H1 (cell line): ENCODE data around the gene CCNY. TPM values are rescaled to one million over a fixed set of nuclear protein-coding genes. Genes with fewer than 3 reads are reported as not detected.

Source experiments
- CTCF ChIA-PET: fragments of 300-600 bp; sonication (Branson Sonifier 250); formaldehyde crosslinking; loops from one replicate; lab custom pipeline; 2021; ENCODE audit not compliant: partially characterized antibody; lab: Charles Lee
- POLR2A ChIA-PET: fragments of 300-600 bp; sonication (Branson Sonifier 250); formaldehyde crosslinking; loops from one replicate; lab custom pipeline; 2021; ENCODE audit warnings: inconsistent platforms; ENCODE audit not compliant: partially characterized antibody; lab: Charles Lee
- DNase-seq, 2 experiments: peaks; one replicate each; pipeline versions ENCODE4 v3.0.0 to v3.0.0-alpha.2; 2010 to 2022; ENCODE audit warnings: low spot score in 2 of 2, low read depth in 1 of 2, mixed read lengths in 1 of 2
- FAIRE-seq: peaks from 2 replicates; lab custom pipeline; 2011; peaks lifted over from hg19 to GRCh38; lab: Jason Lieb, UNC
- H2AFZ ChIP-seq: 2 replicates; pipeline ENCODE4 v1.8.1; 2012; ENCODE audit warnings: low read length, inconsistent platforms
- H2AK5ac ChIP-seq: 2 replicates; pipeline ENCODE4 v1.6.1; 2013; ENCODE audit warnings: low read depth, low read length
- H2BK120ac ChIP-seq: replicated peaks from 2 replicates; pipeline ENCODE3; 2013; ENCODE audit warnings: low read depth, low read length, inconsistent platforms
- H2BK12ac ChIP-seq: 2 replicates; pipeline ENCODE4 v1.6.1; 2013; ENCODE audit warnings: low read depth, low read length
- H2BK15ac ChIP-seq: 2 replicates; pipeline ENCODE4 v1.6.1; 2013; ENCODE audit warnings: low read length
- H2BK20ac ChIP-seq: 2 replicates; pipeline ENCODE4 v1.6.1; 2013; ENCODE audit warnings: low read length
- H2BK5ac ChIP-seq: 2 replicates; pipeline ENCODE4 v1.6.1; 2013; ENCODE audit warnings: low read depth, low read length
- H3K14ac ChIP-seq: 2 replicates; pipeline ENCODE4 v1.6.1; 2013; ENCODE audit warnings: inconsistent platforms; ENCODE audit not compliant: insufficient read length
- H3K18ac ChIP-seq: 2 replicates; pipeline ENCODE4 v1.6.1; 2013; ENCODE audit warnings: low read length; ENCODE audit errors: extremely low read depth
- H3K23ac ChIP-seq: 2 replicates; pipeline ENCODE4 v1.6.1; 2013; ENCODE audit warnings: inconsistent platforms; ENCODE audit not compliant: insufficient read length
- H3K23me2 ChIP-seq: 2 replicates; pipeline ENCODE4 v1.6.1; 2013; ENCODE audit warnings: low read depth, low read length
- H3K27ac ChIP-seq: 2 replicates; pipeline ENCODE4 v1.6.1; 2011; ENCODE audit warnings: low read depth, low read length, inconsistent platforms
- H3K27me3 ChIP-seq, 4 experiments: replicated peaks in 1 of 4; 1 replicate in 1 of 4; 2 replicates in 3 of 4; pipeline versions ENCODE4 v1.6.1 to v1.8.1; 2011 to 2013; ENCODE audit warnings: low read length in 3 of 4, mild to moderate bottlenecking in 3 of 4, inconsistent platforms in 2 of 4, mixed read lengths in 2 of 4, moderate library complexity in 1 of 4; ENCODE audit not compliant: control insufficient read depth in 3 of 4, insufficient read depth in 3 of 4; ENCODE audit errors: extremely low read depth in 1 of 4
- H3K36me3 ChIP-seq, 4 experiments: 2 replicates each; pipeline versions ENCODE4 v1.6.1 to v1.8.1; 2011 to 2013; ENCODE audit warnings: mild to moderate bottlenecking in 4 of 4, low read length in 3 of 4, moderate library complexity in 2 of 4, control low read depth in 1 of 4, inconsistent platforms in 1 of 4; ENCODE audit not compliant: insufficient read depth in 4 of 4, control insufficient read depth in 2 of 4
- H3K4ac ChIP-seq: replicated peaks from 2 replicates; pipeline ENCODE3; 2013; ENCODE audit warnings: low read length, low read depth, mixed read lengths, inconsistent platforms; ENCODE audit not compliant: insufficient read length
- H3K4me1 ChIP-seq, 4 experiments: replicated peaks in 1 of 4; 1 replicate in 1 of 4; 2 replicates in 3 of 4; pipeline versions ENCODE4 v1.6.1 to v1.8.1; 2011 to 2013; ENCODE audit warnings: low read length in 3 of 4, inconsistent platforms in 2 of 4, mixed read lengths in 1 of 4; ENCODE audit not compliant: insufficient read depth in 4 of 4, control insufficient read depth in 3 of 4
- H3K4me2 ChIP-seq, 2 experiments: 2 replicates each; pipeline versions ENCODE4 v1.6.1 to v1.8.1; 2011 to 2013; ENCODE audit warnings: low read depth in 2 of 2, low read length in 2 of 2, control low read depth in 1 of 2, inconsistent platforms in 1 of 2, mild to moderate bottlenecking in 1 of 2; ENCODE audit not compliant: insufficient read depth in 1 of 2
- H3K4me3 ChIP-seq, 4 experiments: fragments of 200-600, 300-600 bp in 1 of 4; sonication (generic), shearing (Covaris generic), sonication (Bioruptor Twin) in 1 of 4; 2 replicates each; pipeline versions ENCODE4 v1.5.1 to v1.8.1; 2011 to 2016; ENCODE audit warnings: low read length in 4 of 4, low read depth in 3 of 4, control low read depth in 2 of 4, inconsistent platforms in 2 of 4, mild to moderate bottlenecking in 2 of 4, mixed read lengths in 1 of 4, moderate library complexity in 1 of 4; ENCODE audit not compliant: insufficient read depth in 2 of 4; ENCODE audit errors: extremely low read depth in 1 of 4
- H3K56ac ChIP-seq: replicated peaks from 2 replicates; pipeline ENCODE3; 2013; ENCODE audit warnings: low read depth, mild to moderate bottlenecking, mixed read lengths, low read length, inconsistent platforms; ENCODE audit not compliant: insufficient read length
- H3K79me1 ChIP-seq: 2 replicates; pipeline ENCODE4 v1.6.1; 2013; ENCODE audit warnings: low read depth, low read length, control low read depth
- H3K79me2 ChIP-seq, 2 experiments: 2 replicates each; pipeline versions ENCODE4 v1.6.1 to v1.8.1; 2012 to 2013; ENCODE audit warnings: low read length in 2 of 2, mild to moderate bottlenecking in 2 of 2, inconsistent platforms in 1 of 2; ENCODE audit not compliant: insufficient read depth in 2 of 2, control insufficient read depth in 1 of 2
- H3K9ac ChIP-seq, 4 experiments: replicated peaks in 1 of 4; 1 replicate in 1 of 4; 2 replicates in 3 of 4; pipeline versions ENCODE4 v1.6.1 to v1.8.1; 2011 to 2013; ENCODE audit warnings: low read depth in 3 of 4, low read length in 3 of 4, control low read depth in 2 of 4, mild to moderate bottlenecking in 2 of 4, moderate library complexity in 2 of 4, inconsistent platforms in 1 of 4; ENCODE audit errors: extremely low read depth in 1 of 4
- H3K9me3 ChIP-seq, 2 experiments: 2 replicates each; pipeline versions ENCODE4 v1.6.1 to v1.8.1; 2012 to 2013; ENCODE audit warnings: mild to moderate bottlenecking in 2 of 2, moderate library complexity in 2 of 2, control low read depth in 1 of 2, inconsistent platforms in 1 of 2, low read depth in 1 of 2, low read length in 1 of 2, mixed read lengths in 1 of 2; ENCODE audit not compliant: insufficient read depth in 2 of 2
- H4K20me1 ChIP-seq, 2 experiments: replicated peaks in 1 of 2; 2 replicates each; pipeline versions ENCODE3 to v1.8.1; 2011 to 2013; ENCODE audit warnings: inconsistent platforms in 2 of 2, low read length in 2 of 2, mild to moderate bottlenecking in 1 of 2; ENCODE audit not compliant: insufficient read depth in 2 of 2, control insufficient read depth in 1 of 2
- H4K5ac ChIP-seq: 2 replicates; pipeline ENCODE4 v1.6.1; 2013; ENCODE audit warnings: low read length, low read depth, mixed read lengths, inconsistent platforms; ENCODE audit not compliant: insufficient read length
- H4K8ac ChIP-seq: 2 replicates; pipeline ENCODE4 v1.8.0; 2013; ENCODE audit warnings: mild to moderate bottlenecking, moderate library complexity, low read length, inconsistent platforms; ENCODE audit not compliant: insufficient read depth; ENCODE audit errors: extremely low read depth
- H4K91ac ChIP-seq: replicated peaks from 2 replicates; pipeline ENCODE3; 2013; ENCODE audit warnings: low read length, mixed read lengths, inconsistent platforms; ENCODE audit not compliant: insufficient read length
- CBX5 ChIP-seq: fragments of 300-800, 300-1000 bp; sonication (generic); IDR thresholded peaks from 2 replicates; pipeline ENCODE4 v1.7.1; 2016; ENCODE audit warnings: antibody characterized with exemption, low read length, low read depth
- EGR1 ChIP-seq: IDR thresholded peaks from 2 replicates; pipeline ENCODE4 v1.6.1; 2011; ENCODE audit warnings: low read depth, low read length, borderline replicate concordance
- KDM1A ChIP-seq: fragments of 200-600, 300-600 bp; sonication (generic); IDR thresholded peaks from 2 replicates; pipeline ENCODE4 v1.7.1; 2016; ENCODE audit warnings: mild to moderate bottlenecking, low read length, borderline replicate concordance
- MAX ChIP-seq: IDR thresholded peaks from 2 replicates; pipeline ENCODE4 v1.6.1; 2012; ENCODE audit warnings: inconsistent platforms
- RXRA ChIP-seq: IDR thresholded peaks from 2 replicates; pipeline ENCODE4 v1.6.1; 2011; ENCODE audit warnings: low read depth, mild to moderate bottlenecking, low read length, moderate library complexity; ENCODE audit not compliant: insufficient read depth
- SP1 ChIP-seq: IDR thresholded peaks from 2 replicates; pipeline ENCODE4 v1.6.1; 2011; ENCODE audit warnings: low read depth, low read length
- SP2 ChIP-seq: IDR thresholded peaks from 2 replicates; pipeline ENCODE4 v1.6.1; 2012; ENCODE audit warnings: mild to moderate bottlenecking, low read length, inconsistent platforms
- YY1 ChIP-seq: IDR thresholded peaks from 2 replicates; pipeline ENCODE4 v1.6.1; 2011; ENCODE audit warnings: low read depth, mild to moderate bottlenecking, low read length
- WGBS, 2 experiments: shearing (Covaris generic) in 1 of 2; methylation state at CpG; one replicate each; pipeline versions ENCODE4 v1.1.6 to v1.1.7; 2013 to 2015; ENCODE audit warnings: low lambda C conversion rate in 2 of 2, mixed read lengths in 2 of 2, inconsistent platforms in 1 of 2, low coverage in 1 of 2, missing lambda C conversion rate in 1 of 2; ENCODE audit not compliant: insufficient replicate concordance in 2 of 2, insufficient coverage in 1 of 2, insufficient read length in 1 of 2; ENCODE audit errors: extremely low coverage in 1 of 2, missing lambda C conversion rate in 1 of 2; 5-methylcytosine and 5-hydroxymethylcytosine counted together
- polyA plus RNA-seq, 7 experiments: library from polyadenylated mRNA; depleted of rRNA in 3 of 7; stranded (reverse) in 5 of 7; unstranded in 2 of 7; fragments of >200 nt in 5 of 7; fragments of 200-250 nt in 2 of 7; gene quantifications; 1 replicate in 5 of 7; 2 replicates in 1 of 7; 4 replicates in 1 of 7; pipeline versions ENCODE4 v1.2.1 to v1.2.3, GENCODE V29; 2011 to 2013; ENCODE audit warnings: missing spikeins in 2 of 7, mixed read lengths in 2 of 7
- total RNA-seq: library from RNA; stranded (reverse); fragmentation: NEBNext Ultra II Directional; extraction: Animal tissue kit (Norgen Biotek cat#: 25700); gene quantifications from 2 replicates; pipeline ENCODE4 v1.2.1, GENCODE V29; 2021

The CCNY gene
- total and polyA plus RNA-seq, 2 of the 8 experiments (the other 6 are each of a cell fraction or from before 2014, with no cell fraction given) = 25.3 to 68.2 TPM

- DNase-seq (no peak), FAIRE-seq (no peak)
- Histone ChIP-seq H3K23me2 (no peaks in the 10 kb centered on the region), H3K27me3 (no peaks in the 10 kb centered on the region), H4K8ac (peak overlapping the region; percentile 60; the same call in 1 of the 2 replicates), H2AK5ac (no peak overlapping the region), H3K9ac (no peak overlapping the region), H4K5ac (no peak overlapping the region), H3K36me3 (no peaks in the 10 kb centered on the region; a peak in 1 of 8 replicates), H2BK20ac (no peak overlapping the region), H2BK5ac (no peak overlapping the region), H3K79me2 (no peaks in the 10 kb centered on the region), H4K91ac (no peak overlapping the region), H3K27ac (no peak overlapping the region), H3K4ac (no peak overlapping the region), H3K18ac (no peak overlapping the region), H3K56ac (no peak overlapping the region), H3K4me1 (peaks cover 1 to 6% (median 2%) of the 10 kb centered on the region in 4 experiments; a peak in 3 of 7 replicates), H3K4me3 (no peak overlapping the region), H3K9me3 (no peaks in the 10 kb centered on the region), H3K79me1 (peaks cover 2% of the 10 kb centered on the region; the same call in 1 of the 2 replicates), H2BK120ac (no peak overlapping the region), H2BK15ac (no peak overlapping the region), H2BK12ac (no peak overlapping the region), H3K4me2 (no peak overlapping the region), H3K23ac (no peak overlapping the region), H4K20me1 (peaks cover 0 to 3% of the 10 kb centered on the region in 2 experiments), H3K14ac (no peak overlapping the region), H2AFZ (no peak overlapping the region)
- ChIA-PET CTCF (interaction anchor here (0.6 to 1.2 kb wide), 8 partner anchors 8 to 1210 kb away, joined by 3 to 9 read pairs (median 3); no protein-coding TSS in a partner anchor), POLR2A (no interaction called here)
- WGBS, 2 experiments = 92% methylated on average over 19 of the region's 19 CpGs; no CpG with 5 or more reads in 1 of the 2 experiments
- TF ChIP-seq EGR1 (no peak), MAX (no peak), YY1 (no peak), SP1 (no peak), KDM1A (no peak), RXRA (no peak), CBX5 (no peak), SP2 (no peak)
Observed at GRCh38 chr10:35569111-35569707, 232.9 kb downstream of the CCNY start.
